H1 (cell line): ENCODE measurements around the gene CREB3L1. TPM values are rescaled to one million over a fixed set of nuclear protein-coding genes. Genes with fewer than 3 reads are reported as not detected.

Source experiments
- BCL11A ChIP-seq, 2 experiments: IDR thresholded peaks; one replicate each; pipeline ENCODE4 v1.6.1; 2011; ENCODE audit warnings: low read depth in 2 of 2, low read length in 2 of 2, mild to moderate bottlenecking in 2 of 2
- EZH2 ChIP-seq: fragments of 200-600 bp; sonication (generic); IDR thresholded peaks from 2 replicates; pipeline ENCODE4 v1.7.1; 2012; ENCODE audit warnings: low read depth, mild to moderate bottlenecking, moderate library complexity, low read length, inconsistent platforms; ENCODE audit not compliant: severe bottlenecking
- SP1 ChIP-seq: IDR thresholded peaks from 2 replicates; pipeline ENCODE4 v1.6.1; 2011; ENCODE audit warnings: low read depth, low read length
- TAF7 ChIP-seq: optimal IDR thresholded peaks from 2 replicates; pipeline ENCODE3; 2011; ENCODE audit warnings: low read depth, mild to moderate bottlenecking, inconsistent platforms, low read length, moderate library complexity, borderline replicate concordance
- polyA plus RNA-seq, 7 experiments: library from polyadenylated mRNA; depleted of rRNA in 3 of 7; stranded (reverse) in 5 of 7; unstranded in 2 of 7; fragments of >200 nt in 5 of 7; fragments of 200-250 nt in 2 of 7; gene quantifications; 1 replicate in 5 of 7; 2 replicates in 1 of 7; 4 replicates in 1 of 7; pipeline versions ENCODE4 v1.2.1 to v1.2.3, GENCODE V29; 2011 to 2013; ENCODE audit warnings: missing spikeins in 2 of 7, mixed read lengths in 2 of 7
- total RNA-seq: library from RNA; stranded (reverse); fragmentation: NEBNext Ultra II Directional; extraction: Animal tissue kit (Norgen Biotek cat#: 25700); gene quantifications from 2 replicates; pipeline ENCODE4 v1.2.1, GENCODE V29; 2021

Gene CREB3L1
- total and polyA plus RNA-seq, 2 of the 8 experiments (the other 6 are each of a cell fraction or from before 2014, with no cell fraction given) = 4.1 to 12.7 TPM

DNA sequence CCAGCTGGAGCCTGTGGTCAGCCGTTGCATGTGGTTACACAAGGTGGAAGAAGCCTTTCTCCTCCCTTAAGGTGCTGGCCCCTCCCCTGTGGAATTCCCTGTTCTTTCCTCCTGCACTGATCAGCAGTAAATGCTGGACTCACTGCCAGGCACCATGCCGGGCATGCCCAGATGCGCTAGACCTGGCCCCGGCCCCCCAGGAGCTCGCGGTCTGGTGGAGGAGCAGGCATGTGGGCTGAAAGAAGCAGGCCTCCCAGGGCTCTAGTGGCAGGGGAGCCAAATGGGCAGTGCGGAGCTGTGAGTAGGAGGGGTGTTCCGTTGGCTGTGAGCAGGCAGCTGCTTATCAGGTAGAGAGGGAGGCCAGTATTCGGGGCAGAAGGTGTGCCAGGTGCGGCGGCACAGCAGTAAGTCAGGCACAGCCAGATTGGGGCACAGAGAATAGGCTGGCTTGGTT, 80.0 kb downstream of the CREB3L1 start (continued):
- TF ChIP-seq BCL11A (IDR thresholded peaks at IDR 0.05; ENCODE audit: low read depth in 2 of 2, low read length in 2 of 2) (no peak), SP1 (no peak), TAF7 (no peak), EZH2 (no peak)
